Tibial nerve (tissue), 3 donors: ENCODE data around the gene ATAD3A.

Source experiments
- CTCF ChIP-seq, 5 experiments: fragments of 200-600 bp in 3 of 5; fragments of 450-650 bp in 2 of 5; sonication (generic) in 3 of 5; IDR thresholded peaks; one replicate each; pipeline ENCODE4 v1.5.1; 2016 to 2019; ENCODE audit warnings: antibody characterized with exemption in 5 of 5, mild to moderate bottlenecking in 3 of 5, moderate library complexity in 2 of 5
- POLR2A ChIP-seq, 2 donors: fragments of 450-650 bp; IDR thresholded peaks; one replicate each; pipeline ENCODE4 v1.6.1; 2017; ENCODE audit warnings: antibody characterized with exemption in 2 of 2, mild to moderate bottlenecking in 2 of 2, moderate library complexity in 2 of 2

DNA sequence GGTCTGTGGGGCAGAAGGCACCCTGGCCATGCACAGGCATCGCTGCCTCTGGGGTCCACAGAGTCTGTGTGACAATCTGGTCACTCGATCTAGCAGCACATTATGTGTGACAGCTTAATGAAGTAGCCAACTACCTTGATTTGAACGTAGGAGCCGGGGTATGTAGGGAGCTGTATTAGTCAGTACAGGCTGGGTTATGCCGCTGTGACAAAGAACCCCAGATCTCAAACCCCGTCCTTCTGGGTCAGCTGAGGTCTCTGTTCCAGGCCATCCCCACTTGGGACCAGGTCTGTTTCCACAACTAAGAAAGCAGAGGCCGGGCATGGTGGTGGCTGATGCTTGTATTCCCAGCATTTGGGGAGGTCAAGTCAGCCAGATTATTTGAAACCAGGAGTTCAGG lies 48.6 kb upstream of the ATAD3A start:
- TF ChIP-seq CTCF (IDR thresholded peaks at IDR 0.05) (no peak), POLR2A (IDR thresholded peaks at IDR 0.05) (no peak)
